ENCODE data around the gene LDLRAD3. TPM values are rescaled to one million over a fixed set of nuclear protein-coding genes. Genes with fewer than 3 reads are reported as not detected.
A peak's percentile ranks its signal among the peaks of the same experiment; 100 is the strongest.

Gene LDLRAD3
- total RNA-seq, 1 donor from 2014 or later: 35.6 TPM

- Histone ChIP-seq H3K4me3 (no peak overlapping the region), H3K27me3 (no peaks in the 10 kb centered on the region), H3K4me1 (peaks cover 18% of the 10 kb centered on the region), H2AFZ (replicated peaks) (no peak overlapping the region), H3K36me3 (no peaks in the 10 kb centered on the region), H3K27ac (no peak overlapping the region), H3K9me3 (ENCODE audit: low read depth) (no peaks in the 10 kb centered on the region), H3K4me2 (no peak overlapping the region), H3K9ac (no peak overlapping the region), H4K20me1 (ENCODE audit: low read depth) (no peaks in the 10 kb centered on the region), H3F3A (ENCODE audit: low read depth) (no peaks in the 10 kb centered on the region), H3K79me2 (ENCODE audit: low read depth) (peaks cover 67% of the 10 kb centered on the region)
- peaks cover 24% of the 10 kb centered on the region for H3K4me1 Mint-ChIP-seq
- no peak for DNase-seq (ENCODE audit: low spot score)
- TF ChIP-seq EZH2 (IDR thresholded peaks at IDR 0.05) (no peak), CTCF (IDR thresholded peaks at IDR 0.05) (no peak), EZH2phosphoT487 (IDR thresholded peaks at IDR 0.05) (no peak)
- H3K27ac Mint-ChIP-seq: no peak overlapping the region
- peaks cover 26% of the 10 kb centered on the region for H3K36me3 Mint-ChIP-seq
- H3K27me3 Mint-ChIP-seq (ENCODE audit: insufficient read depth, low read depth): peaks cover 2% of the 10 kb centered on the region
- no peak overlapping the region for H3K4me3 Mint-ChIP-seq
- H3K9me3 Mint-ChIP-seq: peaks cover 18% of the 10 kb centered on the region
These were observed 93.2 kb downstream of the LDLRAD3 start for GRCh38 chr11:36037031-36037430.

GRCh38 chr11:36038541-36038940, 94.7 kb downstream of the LDLRAD3 start:
- peaks cover 18% of the 10 kb centered on the region for H3K4me1 ChIP-seq
- no peaks in the 10 kb centered on the region for H3K9me3 ChIP-seq (ENCODE audit: low read depth)
- H2AFZ ChIP-seq (replicated peaks): no peak overlapping the region
- Mint-ChIP-seq H3K4me3 (no peak overlapping the region), H3K27ac (no peak overlapping the region), H3K9me3 (peaks cover 9% of the 10 kb centered on the region), H3K36me3 (peaks cover 20% of the 10 kb centered on the region), H3K27me3 (ENCODE audit: insufficient read depth, low read depth) (peaks cover 2% of the 10 kb centered on the region), H3K4me1 (peaks cover 20% of the 10 kb centered on the region)
- DNase-seq (ENCODE audit: low spot score): no peak
- H3K36me3 ChIP-seq: no peaks in the 10 kb centered on the region
- H3K4me3 ChIP-seq: no peak overlapping the region
- no peak overlapping the region for H3K4me2 ChIP-seq
- no peaks in the 10 kb centered on the region for H3K27me3 ChIP-seq
- peaks cover 66% of the 10 kb centered on the region for H3K79me2 ChIP-seq (ENCODE audit: low read depth)
- TF ChIP-seq EZH2 (IDR thresholded peaks at IDR 0.05) (no peak), EZH2phosphoT487 (IDR thresholded peaks at IDR 0.05) (no peak), CTCF (IDR thresholded peaks at IDR 0.05) (no peak)
- H3K9ac ChIP-seq: no peak overlapping the region
- no peaks in the 10 kb centered on the region for H4K20me1 ChIP-seq (ENCODE audit: low read depth)
- H3F3A ChIP-seq (ENCODE audit: low read depth): no peaks in the 10 kb centered on the region
- peak overlapping the region; percentile 22 for H3K27ac ChIP-seq

- Histone ChIP-seq H3K9ac (no peak overlapping the region), H4K20me1 (ENCODE audit: low read depth) (no peaks in the 10 kb centered on the region), H3K9me3 (ENCODE audit: low read depth) (no peaks in the 10 kb centered on the region), H3K79me2 (ENCODE audit: low read depth) (peaks cover 63% of the 10 kb centered on the region), H3K27ac (no peak overlapping the region), H3K4me3 (no peak overlapping the region), H3K27me3 (no peaks in the 10 kb centered on the region), H3K4me2 (no peak overlapping the region), H3F3A (ENCODE audit: low read depth) (no peaks in the 10 kb centered on the region), H3K4me1 (peaks cover 18% of the 10 kb centered on the region), H3K36me3 (no peaks in the 10 kb centered on the region), H2AFZ (replicated peaks) (no peak overlapping the region)
- Mint-ChIP-seq H3K27me3 (ENCODE audit: insufficient read depth, low read depth) (peaks cover 3% of the 10 kb centered on the region), H3K36me3 (peaks cover 15% of the 10 kb centered on the region), H3K4me1 (peaks cover 23% of the 10 kb centered on the region), H3K9me3 (peaks cover 8% of the 10 kb centered on the region), H3K27ac (no peak overlapping the region), H3K4me3 (no peak overlapping the region)
- DNase-seq (ENCODE audit: low spot score): no peak
- TF ChIP-seq EZH2 (IDR thresholded peaks at IDR 0.05) (no peak), CTCF (IDR thresholded peaks at IDR 0.05) (no peak), EZH2phosphoT487 (IDR thresholded peaks at IDR 0.05) (no peak)
These were observed 95.6 kb downstream of the LDLRAD3 start for GRCh38 chr11:36039471-36039870.
